ENCODE data around the gene NTNG1.

- TF ChIP-seq POLR2A (IDR thresholded peaks at IDR 0.05): no peak
- TF ChIP-seq, protein P1, sequence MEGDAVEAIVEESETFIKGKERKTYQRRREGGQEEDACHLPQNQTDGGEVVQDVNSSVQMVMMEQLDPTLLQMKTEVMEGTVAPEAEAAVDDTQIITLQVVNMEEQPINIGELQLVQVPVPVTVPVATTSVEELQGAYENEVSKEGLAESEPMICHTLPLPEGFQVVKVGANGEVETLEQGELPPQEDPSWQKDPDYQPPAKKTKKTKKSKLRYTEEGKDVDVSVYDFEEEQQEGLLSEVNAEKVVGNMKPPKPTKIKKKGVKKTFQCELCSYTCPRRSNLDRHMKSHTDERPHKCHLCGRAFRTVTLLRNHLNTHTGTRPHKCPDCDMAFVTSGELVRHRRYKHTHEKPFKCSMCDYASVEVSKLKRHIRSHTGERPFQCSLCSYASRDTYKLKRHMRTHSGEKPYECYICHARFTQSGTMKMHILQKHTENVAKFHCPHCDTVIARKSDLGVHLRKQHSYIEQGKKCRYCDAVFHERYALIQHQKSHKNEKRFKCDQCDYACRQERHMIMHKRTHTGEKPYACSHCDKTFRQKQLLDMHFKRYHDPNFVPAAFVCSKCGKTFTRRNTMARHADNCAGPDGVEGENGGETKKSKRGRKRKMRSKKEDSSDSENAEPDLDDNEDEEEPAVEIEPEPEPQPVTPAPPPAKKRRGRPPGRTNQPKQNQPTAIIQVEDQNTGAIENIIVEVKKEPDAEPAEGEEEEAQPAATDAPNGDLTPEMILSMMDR (IDR thresholded peaks at IDR 0.05): no peak
These were observed 121.8 kb downstream of the NTNG1 start for GRCh38 chr1:107262467-107263286.
